ELR (cell line): ENCODE results near the gene S100A7.
A peak's percentile ranks its signal among the peaks of the same experiment; 100 is the strongest.
"Not testable (repeated sequence)": the region's sequence is repeated elsewhere in the genome, so short reads cannot be mapped to it uniquely, and the experiment has no call there.

ENCODE experiments used
- DNase-seq: peaks from one replicate; pipeline ENCODE4 v3.0.0-alpha.2; 2015; ENCODE audit warnings: low read depth

The S100A7 gene

DNA sequence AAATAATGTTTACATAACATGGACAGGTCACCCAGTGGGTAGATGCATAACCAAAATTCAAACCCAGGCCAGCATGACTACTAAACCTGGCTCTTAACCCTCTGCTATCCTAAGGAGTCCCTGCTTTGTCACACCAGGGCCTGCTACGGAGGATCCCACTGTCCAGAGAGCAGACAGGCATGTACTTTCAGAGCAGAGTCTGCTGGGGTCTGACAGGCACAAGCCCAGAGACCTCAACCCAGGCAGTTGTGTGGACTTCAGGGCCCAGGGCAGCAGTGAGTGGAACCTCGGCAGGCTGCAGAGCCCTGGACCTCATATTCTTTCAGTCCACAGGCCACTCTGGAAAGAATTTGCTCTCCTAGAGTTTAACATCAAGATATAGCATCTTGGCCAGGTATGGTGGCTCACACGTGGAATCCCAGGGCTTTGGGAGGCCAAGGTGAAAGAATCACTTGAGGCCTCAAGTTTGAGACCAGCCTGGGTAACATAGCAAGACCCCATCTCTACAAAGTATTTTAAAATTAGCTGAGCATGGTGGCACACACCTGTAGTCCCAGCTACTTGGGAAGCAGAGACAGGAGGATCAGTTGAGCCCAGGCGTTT is 16.1 kb upstream of the S100A7 start:
- no peak for DNase-seq

GRCh38 chr1:153475282-153475681 is 14.8 kb upstream of the S100A7 start:
- DNase-seq: no peak

DNA sequence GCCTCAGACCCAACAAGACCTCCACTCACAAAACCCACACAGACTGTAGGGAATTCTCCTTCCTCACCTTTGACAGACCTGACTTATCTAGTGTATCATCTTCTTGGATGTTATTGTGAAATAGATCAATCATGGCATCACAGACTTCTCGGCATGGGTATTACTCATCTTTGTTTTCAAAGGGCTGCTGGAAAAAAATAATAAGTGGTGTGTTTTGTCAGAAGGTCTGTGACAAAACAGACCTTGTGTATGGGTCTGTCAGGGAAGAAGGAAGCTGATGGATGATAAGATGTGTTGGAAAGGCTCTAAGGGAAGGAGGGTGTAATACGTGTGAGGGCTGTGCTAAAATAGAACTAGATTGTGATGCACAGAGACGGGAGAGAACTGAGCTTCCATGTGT is 13.9 kb upstream of the S100A7 start:
- DNase-seq: no peak

- DNase-seq: peak; percentile 51
Observed at GRCh38 chr1:153470707-153471106, 10.3 kb upstream of the S100A7 start.

- no peak for DNase-seq
Observed at GRCh38 chr1:153466908-153467307, 6.5 kb upstream of the S100A7 start.

- peak; percentile 57 for DNase-seq
Observed at GRCh38 chr1:153465811-153466636, 5.6 kb upstream of the S100A7 start.

DNA sequence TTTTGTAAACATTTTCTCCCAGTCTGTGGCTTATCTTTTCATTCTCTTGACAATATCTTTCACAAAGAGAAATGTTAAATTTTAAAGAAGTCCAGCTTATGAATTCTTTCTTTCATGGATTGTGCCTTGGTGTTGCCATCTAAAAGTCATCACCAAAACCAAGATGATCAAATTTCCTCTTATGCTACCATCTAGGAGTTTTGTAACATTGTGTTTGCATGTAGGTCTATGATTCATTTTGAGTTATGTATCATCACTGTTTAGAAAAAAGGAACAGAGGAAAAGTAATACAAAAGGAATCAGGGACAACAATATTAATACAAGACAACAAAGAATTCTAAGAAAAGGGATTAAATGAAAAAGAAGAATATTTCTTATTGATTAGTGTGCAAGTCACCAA is 2.3 kb upstream of the S100A7 start:
- DNase-seq: peak; percentile 40

GRCh38 chr1:153459655-153460054 is 796 bp downstream of the S100A7 start:
- no peak for DNase-seq

DNA sequence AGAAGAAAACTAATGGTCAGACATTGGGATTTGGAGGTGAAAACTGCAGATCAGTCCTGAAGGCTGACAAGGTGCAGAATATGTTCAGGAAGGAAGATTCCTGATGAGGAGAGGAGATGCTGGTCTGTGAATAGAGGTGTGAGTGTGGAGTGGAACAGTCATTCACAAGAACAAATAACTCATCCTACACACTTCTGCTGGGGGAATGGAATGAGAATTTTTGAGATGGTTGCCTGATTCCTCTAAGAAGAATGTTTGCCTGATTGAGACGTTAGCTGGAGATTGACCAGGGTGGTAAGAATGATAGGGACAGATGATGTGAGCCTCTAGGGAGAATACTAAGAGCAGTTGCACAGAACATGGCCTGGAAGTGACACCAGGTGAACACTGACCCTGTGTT is 4.1 kb downstream of the S100A7 start:
- no peak for DNase-seq

DNA sequence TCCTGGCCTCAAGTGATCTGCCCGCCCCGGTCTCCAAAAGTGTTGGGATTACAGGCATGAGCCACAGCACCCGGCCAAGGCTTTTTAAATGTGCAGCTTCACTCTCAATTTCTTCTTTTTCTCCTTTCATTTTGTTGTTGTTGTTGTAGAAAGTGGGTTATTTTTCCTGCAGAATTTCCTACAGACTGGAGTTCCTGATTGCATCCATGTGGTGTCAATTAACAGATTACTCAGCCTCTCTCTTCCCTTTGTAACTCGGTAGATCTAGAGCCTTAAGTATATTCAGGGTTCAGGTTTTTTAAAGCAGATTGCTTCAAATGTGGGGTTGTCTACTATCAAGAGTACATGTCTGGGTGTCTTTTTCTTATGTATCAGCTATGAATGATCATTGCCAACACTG is 11.6 kb downstream of the S100A7 start:
- not testable (repeated sequence) for DNase-seq

DNA sequence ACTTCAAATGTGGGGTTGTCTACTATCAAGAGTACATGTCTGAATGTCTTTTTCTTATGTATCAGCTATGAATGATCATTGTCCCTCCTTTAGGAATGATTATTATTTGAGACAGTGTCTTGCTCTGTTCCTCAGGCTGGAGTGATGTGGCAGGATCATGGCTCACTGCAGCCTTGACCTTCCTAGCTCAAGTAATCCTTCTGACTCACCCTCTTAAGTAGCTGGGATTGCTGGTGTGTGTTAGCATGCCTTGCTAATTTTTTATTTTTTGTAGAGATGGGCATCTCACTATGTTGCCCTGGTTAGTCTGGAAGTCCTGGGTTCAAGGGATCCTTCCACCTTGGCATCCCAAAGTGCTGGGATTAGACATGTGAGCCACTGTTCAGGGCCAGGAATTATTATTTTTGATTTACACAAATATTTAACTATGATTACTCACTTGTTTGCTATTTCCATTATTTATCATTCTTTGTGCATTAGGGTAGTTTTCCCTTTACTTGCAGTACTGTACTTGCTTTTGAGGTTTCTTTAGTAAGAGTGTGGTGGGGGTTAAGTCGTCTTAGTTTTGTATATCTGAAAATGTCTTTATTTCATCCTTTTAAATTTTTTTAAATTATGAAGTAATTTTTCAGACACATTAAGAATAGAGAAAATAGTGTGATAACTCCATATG is 12.8 kb downstream of the S100A7 start:
- peak; percentile 93 for DNase-seq

- no peak for DNase-seq
Observed at GRCh38 chr1:153444078-153444477, 16.4 kb downstream of the S100A7 start.

GRCh38 chr1:153443486-153443885 is 17.0 kb downstream of the S100A7 start:
- no peak for DNase-seq

- DNase-seq: no peak
Observed at GRCh38 chr1:153441238-153441755, 19.2 kb downstream of the S100A7 start.

DNA sequence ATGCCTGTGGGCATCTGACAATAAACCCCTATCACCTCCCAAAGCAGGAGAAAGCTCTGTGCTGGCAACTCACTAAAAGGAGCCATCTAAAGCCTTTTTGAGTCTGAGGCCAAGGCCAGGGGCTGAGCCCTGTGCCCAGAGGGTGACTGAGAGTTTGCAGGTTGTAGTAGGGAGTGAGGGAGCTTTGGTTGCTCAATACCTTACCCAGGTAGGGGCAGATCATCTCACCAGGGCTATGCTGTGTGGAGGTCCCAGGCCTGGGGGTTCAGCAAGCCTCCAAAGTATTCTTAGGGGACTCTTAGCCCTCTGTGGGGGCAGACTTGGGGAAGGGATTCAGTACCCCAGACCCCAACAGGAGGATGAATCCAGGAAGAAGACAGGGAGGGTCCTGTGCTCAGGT is 21.2 kb downstream of the S100A7 start:
- DNase-seq: no peak

GRCh38 chr1:153438599-153438998 is 21.9 kb downstream of the S100A7 start:
- no peak for DNase-seq

GRCh38 chr1:153437236-153437635 is 23.2 kb downstream of the S100A7 start:
- no peak for DNase-seq

DNA sequence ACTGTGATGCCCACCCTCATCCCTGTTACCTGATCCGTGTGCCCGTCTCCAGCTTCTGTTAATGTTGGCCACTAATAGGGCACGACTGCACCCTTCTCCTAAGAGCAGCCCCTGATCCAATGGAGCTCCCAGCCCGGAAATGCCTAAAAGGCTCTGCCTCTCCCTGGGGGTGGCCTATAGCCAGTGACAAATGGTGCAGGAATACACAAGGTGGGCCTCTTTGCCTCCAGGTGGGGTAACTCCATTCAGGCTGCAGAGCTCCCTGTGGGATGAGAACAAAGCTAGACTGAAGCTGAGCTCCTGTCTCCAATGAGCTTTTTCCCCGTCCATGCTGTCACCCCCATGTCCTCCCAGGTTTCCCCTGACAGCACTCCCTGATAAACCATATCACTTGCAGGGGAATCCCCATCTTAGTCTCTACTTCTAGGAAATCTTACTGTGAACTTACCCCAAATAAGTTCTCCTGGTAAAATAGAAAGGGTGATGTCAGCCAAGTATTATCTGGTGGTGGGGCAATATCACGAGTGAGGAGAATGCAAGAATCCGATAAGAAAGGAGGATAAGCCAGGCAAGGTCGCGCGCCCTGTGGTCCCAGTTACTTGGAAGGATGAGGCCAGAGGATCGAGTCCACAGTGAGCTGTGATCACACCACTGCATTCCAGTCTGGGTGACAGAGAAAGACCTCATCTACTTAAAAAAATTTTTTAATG is 25.6 kb downstream of the S100A7 start:
- no peak for DNase-seq

DNA sequence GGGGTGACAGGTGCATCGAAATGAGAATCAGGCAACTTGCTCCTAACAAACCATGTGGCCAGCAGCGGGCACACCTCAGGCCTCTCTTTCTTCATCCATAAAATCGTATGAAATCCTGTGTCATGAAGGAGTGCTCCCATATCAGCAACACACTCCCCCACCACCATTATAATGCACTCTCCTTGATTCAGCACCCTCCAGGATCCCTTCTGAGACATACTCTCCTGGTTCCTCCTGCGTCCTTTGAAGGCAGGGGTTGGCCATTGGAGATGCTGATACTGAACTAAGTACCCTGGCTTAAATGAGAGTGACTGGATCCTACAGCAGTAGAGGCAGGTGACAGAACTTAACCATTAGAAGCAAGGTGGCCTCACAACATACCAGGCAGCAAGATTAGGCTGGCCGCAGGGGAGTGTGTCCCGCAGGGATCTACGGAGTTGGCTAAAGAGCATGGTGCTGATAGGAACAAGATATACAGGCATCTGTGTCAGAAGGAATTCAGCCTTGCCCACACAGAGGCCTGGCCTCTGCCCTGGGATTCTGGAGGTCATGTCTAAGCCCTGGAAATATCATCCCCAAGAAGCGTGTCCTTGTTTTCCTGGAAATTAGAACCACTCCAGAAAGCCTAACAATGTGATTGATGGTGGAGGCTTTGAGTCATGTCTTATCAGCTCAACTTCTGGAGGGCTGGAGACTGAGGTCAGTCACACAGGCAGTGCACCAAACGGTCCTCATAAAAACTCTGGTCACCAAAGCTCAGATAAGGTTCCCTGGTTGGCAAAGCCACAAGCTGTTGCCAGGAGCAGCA is 27.4 kb downstream of the S100A7 start:
- no peak for DNase-seq

GRCh38 chr1:153431928-153432327 is 28.5 kb downstream of the S100A7 start:
- no peak for DNase-seq

DNA sequence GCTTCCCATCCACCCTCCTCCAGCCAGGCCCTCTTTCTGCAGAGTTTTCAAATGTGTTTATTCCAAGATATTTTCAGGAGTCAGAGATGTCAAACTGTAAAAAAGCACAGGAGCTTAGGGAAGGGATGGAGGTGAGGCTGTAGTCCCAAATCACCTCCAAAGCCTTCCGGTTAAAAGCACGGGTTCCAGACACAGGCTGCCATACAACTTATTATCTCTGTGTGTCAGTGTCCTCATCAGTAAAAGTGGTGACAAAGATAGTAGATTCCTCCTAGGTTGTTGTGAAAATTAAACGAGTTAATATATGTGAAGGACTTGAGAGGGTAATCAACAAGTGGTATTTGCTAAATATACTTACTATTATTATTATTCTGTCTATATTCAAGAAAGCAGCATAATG is 29.0 kb downstream of the S100A7 start:
- DNase-seq: no peak
